GM10847 (cell line): ENCODE results near the gene UBE2M.

Source experiments
- POLR2A ChIP-seq: IDR thresholded peaks from 2 replicates; pipeline ENCODE4 v1.6.1; 2011; ENCODE audit not compliant: insufficient read length; ENCODE audit errors: extremely low read depth

The UBE2M gene

GRCh38 chr19:58550362-58551122 lies 7.9 kb downstream of the UBE2M start:
- no peak for TF ChIP-seq POLR2A

GRCh38 chr19:58549664-58550361 lies 8.6 kb downstream of the UBE2M start:
- no peak for TF ChIP-seq POLR2A

- no peak for TF ChIP-seq POLR2A
Observed at GRCh38 chr19:58548859-58549663, 9.3 kb downstream of the UBE2M start.

- no peak for TF ChIP-seq POLR2A
Observed at GRCh38 chr19:58547323-58548312, 10.8 kb downstream of the UBE2M start.

GRCh38 chr19:58546019-58546530 lies 12.3 kb downstream of the UBE2M start:
- TF ChIP-seq POLR2A: no peak

GRCh38 chr19:58545286-58546018 lies 13.0 kb downstream of the UBE2M start:
- TF ChIP-seq POLR2A: no peak

GRCh38 chr19:58544591-58545285 lies 13.7 kb downstream of the UBE2M start:
- TF ChIP-seq POLR2A: no peak

GRCh38 chr19:58543826-58544590 lies 14.4 kb downstream of the UBE2M start, which contains the start of gene TRIM28:
TSS of gene TRIM28 (plus strand) at chr19:58544064. CDS start at chr19:58544758, 694 bp downstream.
- peak; percentile 99 for TF ChIP-seq POLR2A

GRCh38 chr19:58538257-58539168 lies 19.9 kb downstream of the UBE2M start:
- TF ChIP-seq POLR2A: no peak

GRCh38 chr19:58536852-58537798 lies 21.3 kb downstream of the UBE2M start:
- no peak for TF ChIP-seq POLR2A
